Embryonic facial prominence (tissue), 1 donor: ENCODE results near the gene TRAPPC12.
"Not testable (repeated sequence)": the region's sequence is repeated elsewhere in the genome, so short reads cannot be mapped to it uniquely, and the experiment has no call there.

Experiments
- DNase-seq: peaks from one replicate; pipeline ENCODE4 v3.0.0-alpha.2; 2016; ENCODE audit errors: extremely low spot score

TRAPPC12 gene

GRCh38 chr2:3432693-3433338 is 53.3 kb downstream of the TRAPPC12 start:
- DNase-seq = no peak

GRCh38 chr2:3433339-3433699 is 53.8 kb downstream of the TRAPPC12 start:
- DNase-seq = no peak

- no peak for DNase-seq
Measured at GRCh38 chr2:3433776-3434400, 54.4 kb downstream of the TRAPPC12 start.

- DNase-seq = no peak
Measured at GRCh38 chr2:3434654-3435053, 55.2 kb downstream of the TRAPPC12 start.

GRCh38 chr2:3435445-3435844 is 56.0 kb downstream of the TRAPPC12 start:
- DNase-seq = no peak

GRCh38 chr2:3440477-3440876 is 61.0 kb downstream of the TRAPPC12 start:
- DNase-seq = no peak

GRCh38 chr2:3441465-3441864 is 62.0 kb downstream of the TRAPPC12 start:
- DNase-seq = no peak

GRCh38 chr2:3442185-3442584 is 62.7 kb downstream of the TRAPPC12 start:
- DNase-seq = no peak

- no peak for DNase-seq
Measured at GRCh38 chr2:3443083-3443482, 63.6 kb downstream of the TRAPPC12 start.

GRCh38 chr2:3443506-3444084 is 64.1 kb downstream of the TRAPPC12 start:
- no peak for DNase-seq

GRCh38 chr2:3445891-3446290 is 66.4 kb downstream of the TRAPPC12 start:
- DNase-seq = no peak

- no peak for DNase-seq
Measured at GRCh38 chr2:3446381-3446780, 66.9 kb downstream of the TRAPPC12 start.

- not testable (repeated sequence) for DNase-seq
Measured at GRCh38 chr2:3447186-3447585, 67.7 kb downstream of the TRAPPC12 start.

GRCh38 chr2:3447789-3448317 is 68.4 kb downstream of the TRAPPC12 start:
- no peak for DNase-seq

- DNase-seq = not testable (repeated sequence)
Measured at GRCh38 chr2:3448441-3448911, 69.0 kb downstream of the TRAPPC12 start.

GRCh38 chr2:3449086-3449485 is 69.6 kb downstream of the TRAPPC12 start:
- no peak for DNase-seq

GRCh38 chr2:3449936-3450335 is 70.4 kb downstream of the TRAPPC12 start:
- no peak for DNase-seq

- no peak for DNase-seq
Measured at GRCh38 chr2:3450385-3451010, 71.0 kb downstream of the TRAPPC12 start.

GRCh38 chr2:3451169-3451568 is 71.7 kb downstream of the TRAPPC12 start:
- no peak for DNase-seq

- DNase-seq = no peak
Measured at GRCh38 chr2:3451926-3452671, 72.6 kb downstream of the TRAPPC12 start.

- no peak for DNase-seq
Measured at GRCh38 chr2:3453190-3453999, 73.9 kb downstream of the TRAPPC12 start.
